A673 (cell line): ENCODE results near the gene HTR3B. TPM values are rescaled to one million over a fixed set of nuclear protein-coding genes. Genes with fewer than 3 reads are reported as not detected.

Experiments used
- BruUV-seq: library from RNA; stranded (reverse); fragments of 400-500 nt; replicated peaks from 2 replicates; lab custom pipeline; 2021; lab: Mats Ljungman, UMichigan
- CTCF ChIA-PET: fragments of 300-600 bp; sonication (Branson Sonifier 250); formaldehyde crosslinking; loops from one replicate; lab custom pipeline; 2022; ENCODE audit warnings: antibody characterized with exemption; lab: Charles Lee
- POLR2A ChIA-PET: fragments of 300-600 bp; sonication (Branson Sonifier 250); formaldehyde crosslinking; loops from one replicate; lab custom pipeline; 2022; ENCODE audit warnings: antibody characterized with exemption; ENCODE audit not compliant: low non-redundant PET; lab: Charles Lee
- DNase-seq: peaks from one replicate; pipeline ENCODE4 v3.0.0-alpha.2; 2015; ENCODE audit warnings: low spot score
- H3K27ac ChIP-seq: fragments of 200-600 bp; sonication (generic); 2 replicates; pipeline ENCODE4 v1.5.1; 2016; ENCODE audit warnings: mixed run types, low read depth, mild to moderate bottlenecking, mixed read lengths, antibody characterized with exemption, low read length; ENCODE audit not compliant: poor library complexity, severe bottlenecking
- H3K27me3 ChIP-seq: fragments of 200-600 bp; sonication (generic); replicated peaks from 2 replicates; pipeline ENCODE4 v1.6.1; 2017; ENCODE audit warnings: mixed run types, low read depth, mild to moderate bottlenecking, mixed read lengths, antibody characterized with exemption, low read length; ENCODE audit not compliant: insufficient read depth, poor library complexity
- H3K36me3 ChIP-seq: fragments of 200-600 bp; sonication (generic); 2 replicates; pipeline ENCODE4 v1.6.1; 2016; ENCODE audit warnings: mixed run types, mild to moderate bottlenecking, mixed read lengths, antibody characterized with exemption, low read length; ENCODE audit not compliant: insufficient read depth, poor library complexity, severe bottlenecking
- H3K4me1 ChIP-seq: fragments of 200-600 bp; sonication (generic); 2 replicates; pipeline ENCODE4 v1.6.1; 2017; ENCODE audit warnings: mixed run types, mild to moderate bottlenecking, mixed read lengths, antibody characterized with exemption, low read length; ENCODE audit not compliant: insufficient read depth, poor library complexity, severe bottlenecking
- H3K4me3 ChIP-seq: fragments of 200-600 bp; sonication (generic); 2 replicates; pipeline ENCODE4 v1.5.1; 2016; ENCODE audit warnings: low read depth, mixed run types, mild to moderate bottlenecking, mixed read lengths, low read length; ENCODE audit not compliant: poor library complexity, severe bottlenecking
- H3K9me3 ChIP-seq: fragments of 200-600 bp; sonication (generic); 2 replicates; pipeline ENCODE4 v1.6.1; 2016; ENCODE audit warnings: mixed run types, low read depth, mild to moderate bottlenecking, mixed read lengths, antibody characterized with exemption, low read length; ENCODE audit not compliant: poor library complexity, severe bottlenecking
- EZH2 ChIP-seq: fragments of 200-600 bp; sonication (generic); IDR thresholded peaks from 2 replicates; pipeline ENCODE4 v1.6.1; 2017; ENCODE audit warnings: borderline replicate concordance, low read depth, mild to moderate bottlenecking, mixed read lengths, antibody characterized with exemption, low read length; ENCODE audit not compliant: poor library complexity, severe bottlenecking
- intact Hi-C: fragments of 100-400 bp; cut with micrococcal nuclease; formaldehyde crosslinking; loops from one replicate; pipeline ENCODE4 v1.10.0; 2022; ENCODE audit not compliant: unreplicated experiment
- total RNA-seq: library from RNA; stranded (reverse); gene quantifications from 2 replicates; pipeline ENCODE4 v1.2.3, GENCODE V29; 2021
- TF ChIP-seq, protein P1 (sequence below): fragments of 300-800, 200-600 bp; sonication (generic); conservative IDR thresholded peaks from 2 replicates; pipeline ENCODE4 v1.5.1; 2017; ENCODE audit warnings: low read depth, mild to moderate bottlenecking, antibody characterized with exemption, low read length, moderate library complexity, mixed read lengths

HTR3B gene
- total RNA-seq, 1 experiment from 2014 or later: not detected

DNA sequence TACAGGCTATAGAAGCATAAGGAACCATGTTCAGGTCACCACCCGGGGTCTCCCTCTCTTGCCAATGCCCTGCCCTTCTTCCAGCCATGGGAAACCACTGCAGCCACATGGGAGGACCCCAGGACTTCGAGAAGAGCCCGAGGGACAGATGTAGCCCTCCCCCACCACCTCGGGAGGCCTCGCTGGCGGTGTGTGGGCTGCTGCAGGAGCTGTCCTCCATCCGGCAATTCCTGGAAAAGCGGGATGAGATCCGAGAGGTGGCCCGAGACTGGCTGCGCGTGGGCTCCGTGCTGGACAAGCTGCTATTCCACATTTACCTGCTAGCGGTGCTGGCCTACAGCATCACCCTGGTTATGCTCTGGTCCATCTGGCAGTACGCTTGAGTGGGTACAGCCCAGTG, 84.8 kb downstream of the HTR3B start:
- no peak for DNase-seq
- Histone ChIP-seq H3K27me3 (peaks cover 35% of the 10 kb centered on the region), H3K4me1 (peaks cover 16% of the 10 kb centered on the region), H3K27ac (no peak overlapping the region), H3K9me3 (no peaks in the 10 kb centered on the region), H3K36me3 (no peaks in the 10 kb centered on the region), H3K4me3 (no peak overlapping the region)
- TF ChIP-seq, protein P1, sequence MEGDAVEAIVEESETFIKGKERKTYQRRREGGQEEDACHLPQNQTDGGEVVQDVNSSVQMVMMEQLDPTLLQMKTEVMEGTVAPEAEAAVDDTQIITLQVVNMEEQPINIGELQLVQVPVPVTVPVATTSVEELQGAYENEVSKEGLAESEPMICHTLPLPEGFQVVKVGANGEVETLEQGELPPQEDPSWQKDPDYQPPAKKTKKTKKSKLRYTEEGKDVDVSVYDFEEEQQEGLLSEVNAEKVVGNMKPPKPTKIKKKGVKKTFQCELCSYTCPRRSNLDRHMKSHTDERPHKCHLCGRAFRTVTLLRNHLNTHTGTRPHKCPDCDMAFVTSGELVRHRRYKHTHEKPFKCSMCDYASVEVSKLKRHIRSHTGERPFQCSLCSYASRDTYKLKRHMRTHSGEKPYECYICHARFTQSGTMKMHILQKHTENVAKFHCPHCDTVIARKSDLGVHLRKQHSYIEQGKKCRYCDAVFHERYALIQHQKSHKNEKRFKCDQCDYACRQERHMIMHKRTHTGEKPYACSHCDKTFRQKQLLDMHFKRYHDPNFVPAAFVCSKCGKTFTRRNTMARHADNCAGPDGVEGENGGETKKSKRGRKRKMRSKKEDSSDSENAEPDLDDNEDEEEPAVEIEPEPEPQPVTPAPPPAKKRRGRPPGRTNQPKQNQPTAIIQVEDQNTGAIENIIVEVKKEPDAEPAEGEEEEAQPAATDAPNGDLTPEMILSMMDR: no peak
- no peak for TF ChIP-seq EZH2
- BruUV-seq: no TSS peak
- ChIA-PET CTCF (no interaction called here), POLR2A (no interaction called here)
- intact Hi-C loops: no loop called here

DNA sequence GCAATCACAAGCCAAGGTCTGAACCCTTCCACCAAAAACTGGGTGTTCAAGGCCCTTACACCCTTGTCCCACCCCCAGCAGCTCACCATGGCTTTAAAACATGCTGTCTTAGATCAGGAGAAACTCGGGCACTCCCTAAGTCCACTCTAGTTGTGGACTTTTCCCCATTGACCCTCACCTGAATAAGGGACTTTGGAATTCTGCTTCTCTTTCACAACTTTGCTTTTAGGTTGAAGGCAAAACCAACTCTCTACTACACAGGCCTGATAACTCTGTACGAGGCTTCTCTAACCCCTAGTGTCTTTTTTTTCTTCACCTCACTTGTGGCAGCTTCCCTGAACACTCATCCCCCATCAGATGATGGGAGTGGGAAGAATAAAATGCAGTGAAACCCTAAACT, 85.3 kb downstream of the HTR3B start:
- Histone ChIP-seq H3K27me3 (peaks cover 32% of the 10 kb centered on the region), H3K36me3 (no peaks in the 10 kb centered on the region), H3K4me3 (no peak overlapping the region), H3K4me1 (peaks cover 16% of the 10 kb centered on the region), H3K9me3 (no peaks in the 10 kb centered on the region), H3K27ac (no peak overlapping the region)
- no peak for DNase-seq
- no peak for TF ChIP-seq EZH2
- TF ChIP-seq, protein P1: no peak
- CTCF ChIA-PET: no interaction called here
- intact Hi-C loops: loop anchor here (5.0 kb wide), 1 partner anchor 87 kb away; no protein-coding TSS in a partner anchor
- POLR2A ChIA-PET: no interaction called here
- no TSS peak for BruUV-seq

DNA sequence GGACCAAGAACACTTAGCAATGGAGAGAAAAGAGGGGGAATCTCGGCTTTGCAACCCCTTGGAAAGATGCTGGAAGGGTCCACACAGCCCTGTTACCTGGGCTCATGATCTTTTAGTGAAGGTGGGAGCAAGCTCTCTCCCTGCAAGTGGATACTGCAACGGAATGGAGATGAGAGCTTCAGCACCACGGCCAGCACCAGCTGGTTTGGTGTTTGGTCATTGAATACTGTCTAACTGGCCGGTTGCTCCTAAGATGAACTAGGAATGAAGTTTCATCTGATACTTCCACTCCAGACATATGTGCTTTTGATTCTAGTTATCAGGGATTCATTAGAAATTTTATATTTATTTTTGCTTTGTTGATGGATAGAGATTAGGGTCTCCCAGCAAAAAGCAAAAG, 86.6 kb downstream of the HTR3B start:
- Histone ChIP-seq H3K4me1 (peaks cover 16% of the 10 kb centered on the region), H3K4me3 (no peak overlapping the region), H3K9me3 (no peaks in the 10 kb centered on the region), H3K36me3 (no peaks in the 10 kb centered on the region), H3K27ac (no peak overlapping the region), H3K27me3 (peaks cover 20% of the 10 kb centered on the region)
- DNase-seq: peak; percentile 71
- intact Hi-C loops: loop anchor here (5.0 kb wide), 1 partner anchor 86 kb away; no protein-coding TSS in a partner anchor
- BruUV-seq: no TSS peak
- ChIA-PET CTCF (interaction anchor here (1.2 to 5.9 kb wide), 2 partner anchors 189 to 270 kb away, joined by 4 to 71 read pairs; no protein-coding TSS in a partner anchor), POLR2A (no interaction called here)
- no peak for TF ChIP-seq EZH2
- TF ChIP-seq, protein P1: no peak
